HCT116 (cell line): ENCODE results near the gene ACSF2. TPM values are rescaled to one million over a fixed set of nuclear protein-coding genes. Genes with fewer than 3 reads are reported as not detected.

ENCODE experiments used
- ATAC-seq: fragments of 200-7000 bp; cut with Tn5 transposase; 2 replicates; pipeline ENCODE4 v1.9.1; 2020; ENCODE audit warnings: mild to moderate bottlenecking, moderate library complexity
- BruUV-seq: library from RNA; stranded (reverse); fragments of 400-500 nt; replicated peaks from 2 replicates; lab custom pipeline; 2021; lab: Mats Ljungman, UMichigan
- CTCF ChIA-PET: fragments of 300-600 bp; sonication (Branson Sonifier 250); formaldehyde crosslinking; loops from one replicate; lab custom pipeline; 2021; ENCODE audit warnings: antibody characterized with exemption; lab: Charles Lee
- POLR2A ChIA-PET: fragments of 300-600, 350-600 bp; sonication (Branson Sonifier 250); formaldehyde crosslinking; loops from one replicate; lab custom pipeline; 2021; ENCODE audit warnings: antibody characterized with exemption; lab: Charles Lee
- RAD21 ChIA-PET, 2 experiments: fragments of 300-600 bp; sonication (Branson Sonifier 250); formaldehyde crosslinking; loops; one replicate each; lab custom pipeline; 2023; ENCODE audit warnings: low total read pairs in 2 of 2; ENCODE audit not compliant: uncharacterized antibody in 2 of 2, unreplicated experiment in 2 of 2, low non-redundant PET in 1 of 2; lab: Charles Lee
- DNase-seq: peaks from one replicate; pipeline ENCODE4 v3.0.0-alpha.2; 2010; ENCODE audit warnings: low read depth, low spot score
- H2AFZ ChIP-seq: fragments of 200-600 bp; shearing (Covaris generic), sonication (generic); 2 replicates; pipeline ENCODE4 v1.6.1; 2017; ENCODE audit warnings: low read depth, mixed run types, mixed read lengths, antibody characterized with exemption, low read length; ENCODE audit not compliant: poor library complexity, severe bottlenecking
- H3K27ac ChIP-seq: 2 replicates; pipeline ENCODE4 v1.5.1; 2012; ENCODE audit warnings: low read depth, low read length
- H3K27me3 ChIP-seq: fragments of 200-600 bp; sonication (generic); 2 replicates; pipeline ENCODE4 v1.6.1; 2016; ENCODE audit warnings: mixed run types, low read length, mixed read lengths; ENCODE audit not compliant: insufficient read depth
- H3K36me3 ChIP-seq, 2 experiments: fragments of 200-500 bp in 1 of 2; fragments of 200-600 bp in 1 of 2; sonication (Bioruptor generic) in 1 of 2; sonication (generic) in 1 of 2; 2 replicates each; pipeline versions ENCODE4 v1.5.1 to v1.6.1; 2014 to 2016; ENCODE audit warnings: low read length in 2 of 2, inconsistent platforms in 1 of 2, mixed read lengths in 1 of 2, mixed run types in 1 of 2; ENCODE audit not compliant: insufficient read depth in 2 of 2, control insufficient read depth in 1 of 2
- H3K4me1 ChIP-seq, 2 experiments: fragments of 200-600 bp in 1 of 2; sonication (generic) in 1 of 2; 2 replicates each; pipeline versions ENCODE4 v1.5.1 to v1.6.1; 2012 to 2017; ENCODE audit warnings: low read length in 2 of 2, inconsistent platforms in 1 of 2, mild to moderate bottlenecking in 1 of 2, mixed read lengths in 1 of 2, mixed run types in 1 of 2, moderate library complexity in 1 of 2; ENCODE audit not compliant: insufficient read depth in 2 of 2, control insufficient read depth in 1 of 2
- H3K4me2 ChIP-seq: fragments of 200-600 bp; sonication (generic); 2 replicates; pipeline ENCODE4 v1.6.1; 2017; ENCODE audit warnings: mixed run types, low read length, mixed read lengths
- H3K4me3 ChIP-seq, 2 experiments: fragments of 200-600 bp in 1 of 2; sonication (generic) in 1 of 2; replicated peaks in 1 of 2; 2 replicates each; pipeline ENCODE4 v1.5.1; 2011 to 2016; ENCODE audit warnings: low read length in 2 of 2, control low read depth in 1 of 2, low read depth in 1 of 2, mild to moderate bottlenecking in 1 of 2, mixed read lengths in 1 of 2, mixed run types in 1 of 2
- H3K79me2 ChIP-seq: fragments of 200-600 bp; sonication (generic); 2 replicates; pipeline ENCODE4 v1.6.1; 2017; ENCODE audit warnings: mild to moderate bottlenecking, mixed run types, low read length, moderate library complexity, mixed read lengths; ENCODE audit not compliant: insufficient read depth
- H3K9ac ChIP-seq: fragments of 200-600 bp; sonication (generic); 2 replicates; pipeline ENCODE4 v1.6.1; 2016; ENCODE audit warnings: low read length, mixed read lengths
- H3K9me2 ChIP-seq: fragments of 200-600 bp; sonication (generic), shearing (Covaris generic); 2 replicates; pipeline ENCODE4 v1.6.1; 2017; ENCODE audit warnings: mixed run types, mild to moderate bottlenecking, moderate library complexity; ENCODE audit not compliant: insufficient read depth
- H3K9me3 ChIP-seq, 2 experiments: fragments of 200-500 bp in 1 of 2; fragments of 200-600 bp in 1 of 2; sonication (Bioruptor generic) in 1 of 2; sonication (generic) in 1 of 2; 2 replicates each; pipeline ENCODE4 v1.6.1; 2014 to 2017; ENCODE audit warnings: low read length in 2 of 2, mixed read lengths in 2 of 2, inconsistent platforms in 1 of 2, low read depth in 1 of 2, mild to moderate bottlenecking in 1 of 2, mixed run types in 1 of 2, moderate library complexity in 1 of 2; ENCODE audit not compliant: control insufficient read depth in 1 of 2, insufficient read depth in 1 of 2
- H4K20me1 ChIP-seq: fragments of 200-600 bp; sonication (generic), shearing (Covaris generic); 2 replicates; pipeline ENCODE4 v1.6.1; 2017; ENCODE audit warnings: mixed run types, mild to moderate bottlenecking, moderate library complexity; ENCODE audit not compliant: insufficient read depth
- CEBPB ChIP-seq: IDR thresholded peaks from 2 replicates; pipeline ENCODE4 v1.6.1; 2012; ENCODE audit warnings: low read depth
- TCF7L2 ChIP-seq: IDR thresholded peaks from 2 replicates; pipeline ENCODE4 v1.7.0; 2011; ENCODE audit warnings: borderline replicate concordance, inconsistent platforms; ENCODE audit not compliant: insufficient read depth, insufficient read length; ENCODE audit errors: extremely low read depth
- ZFX ChIP-seq: fragments of 450-650 bp; IDR thresholded peaks from 2 replicates; pipeline ENCODE4 v1.6.1; 2017
- intact Hi-C: fragments of 100-400 bp; cut with micrococcal nuclease; formaldehyde crosslinking; loops from 2 replicates; pipeline ENCODE4 v1.10.0; 2022
- total RNA-seq: library from RNA; stranded (reverse); gene quantifications from one replicate; pipeline ENCODE4 v1.2.1, GENCODE V29; 2021; ENCODE audit not compliant: unreplicated experiment
- TF ChIP-seq, protein P1 (sequence below): IDR thresholded peaks from 2 replicates; pipeline ENCODE4 v1.6.1; 2011; ENCODE audit warnings: mild to moderate bottlenecking, low read length, moderate library complexity; ENCODE audit not compliant: insufficient replicate concordance; ENCODE audit errors: extremely low read depth
- TF ChIP-seq, protein P2 (sequence below), 3 experiments: fragments of 200-600 bp in 1 of 3; sonication (generic) in 1 of 3; IDR thresholded peaks in 2 of 3; conservative IDR thresholded peaks in 1 of 3; 2 replicates each; pipeline ENCODE4 v1.5.1; 2012 to 2017; ENCODE audit warnings: low read depth in 2 of 3, low read length in 2 of 3, antibody characterized with exemption in 1 of 3, borderline replicate concordance in 1 of 3, control low read depth in 1 of 3, mild to moderate bottlenecking in 1 of 3, mixed read lengths in 1 of 3, mixed run types in 1 of 3, moderate library complexity in 1 of 3; ENCODE audit not compliant: insufficient read depth in 1 of 3

Gene ACSF2
- total RNA-seq, 1 experiment from 2014 or later = 52.4 TPM

DNA sequence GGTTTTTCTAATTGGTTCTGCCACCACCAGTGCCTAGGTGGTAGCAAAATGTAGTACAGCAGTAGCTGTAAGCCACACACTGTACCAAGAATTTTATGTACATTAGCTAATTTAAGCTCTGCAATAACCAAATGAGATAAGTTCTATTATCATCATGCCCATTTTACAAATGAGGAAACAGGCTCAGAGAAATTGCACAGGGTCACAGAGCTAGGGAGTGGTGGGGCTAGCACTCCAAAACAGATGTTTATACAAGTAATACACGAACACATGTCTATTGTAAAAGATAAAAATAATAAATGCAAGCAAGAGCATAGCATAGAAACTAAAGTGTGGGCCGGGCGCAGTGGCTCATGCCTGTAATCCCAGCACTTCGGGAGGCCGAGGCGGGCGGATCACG is 66.2 kb downstream of the ACSF2 start:
- H3K4me3 ChIP-seq = no peak overlapping the region
- ChIA-PET RAD21 (no interaction called here), POLR2A (no interaction called here), CTCF (interaction anchor here (0.6 to 2.5 kb wide), 2 partner anchors 9 to 131 kb away, joined by 3 to 7 read pairs; no protein-coding TSS in a partner anchor)
- H3K27me3 ChIP-seq = no peaks in the 10 kb centered on the region
- no peak overlapping the region for H2AFZ ChIP-seq
- H3K4me2 ChIP-seq = no peak overlapping the region
- TF ChIP-seq ZFX = no peak
- TF ChIP-seq TCF7L2 = no peak
- no peak for TF ChIP-seq CEBPB
- TF ChIP-seq, protein P1, sequence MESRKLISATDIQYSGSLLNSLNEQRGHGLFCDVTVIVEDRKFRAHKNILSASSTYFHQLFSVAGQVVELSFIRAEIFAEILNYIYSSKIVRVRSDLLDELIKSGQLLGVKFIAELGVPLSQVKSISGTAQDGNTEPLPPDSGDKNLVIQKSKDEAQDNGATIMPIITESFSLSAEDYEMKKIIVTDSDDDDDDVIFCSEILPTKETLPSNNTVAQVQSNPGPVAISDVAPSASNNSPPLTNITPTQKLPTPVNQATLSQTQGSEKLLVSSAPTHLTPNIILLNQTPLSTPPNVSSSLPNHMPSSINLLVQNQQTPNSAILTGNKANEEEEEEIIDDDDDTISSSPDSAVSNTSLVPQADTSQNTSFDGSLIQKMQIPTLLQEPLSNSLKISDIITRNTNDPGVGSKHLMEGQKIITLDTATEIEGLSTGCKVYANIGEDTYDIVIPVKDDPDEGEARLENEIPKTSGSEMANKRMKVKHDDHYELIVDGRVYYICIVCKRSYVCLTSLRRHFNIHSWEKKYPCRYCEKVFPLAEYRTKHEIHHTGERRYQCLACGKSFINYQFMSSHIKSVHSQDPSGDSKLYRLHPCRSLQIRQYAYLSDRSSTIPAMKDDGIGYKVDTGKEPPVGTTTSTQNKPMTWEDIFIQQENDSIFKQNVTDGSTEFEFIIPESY = no peak
- TF ChIP-seq, protein P2, sequence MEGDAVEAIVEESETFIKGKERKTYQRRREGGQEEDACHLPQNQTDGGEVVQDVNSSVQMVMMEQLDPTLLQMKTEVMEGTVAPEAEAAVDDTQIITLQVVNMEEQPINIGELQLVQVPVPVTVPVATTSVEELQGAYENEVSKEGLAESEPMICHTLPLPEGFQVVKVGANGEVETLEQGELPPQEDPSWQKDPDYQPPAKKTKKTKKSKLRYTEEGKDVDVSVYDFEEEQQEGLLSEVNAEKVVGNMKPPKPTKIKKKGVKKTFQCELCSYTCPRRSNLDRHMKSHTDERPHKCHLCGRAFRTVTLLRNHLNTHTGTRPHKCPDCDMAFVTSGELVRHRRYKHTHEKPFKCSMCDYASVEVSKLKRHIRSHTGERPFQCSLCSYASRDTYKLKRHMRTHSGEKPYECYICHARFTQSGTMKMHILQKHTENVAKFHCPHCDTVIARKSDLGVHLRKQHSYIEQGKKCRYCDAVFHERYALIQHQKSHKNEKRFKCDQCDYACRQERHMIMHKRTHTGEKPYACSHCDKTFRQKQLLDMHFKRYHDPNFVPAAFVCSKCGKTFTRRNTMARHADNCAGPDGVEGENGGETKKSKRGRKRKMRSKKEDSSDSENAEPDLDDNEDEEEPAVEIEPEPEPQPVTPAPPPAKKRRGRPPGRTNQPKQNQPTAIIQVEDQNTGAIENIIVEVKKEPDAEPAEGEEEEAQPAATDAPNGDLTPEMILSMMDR (IDR thresholded peaks at IDR 0.05 in 2 of 3, conservative IDR thresholded peaks at IDR 0.05 in 1 of 3; ENCODE audit: borderline replicate concordance in 1 of 3, insufficient read depth in 1 of 3, low read depth in 2 of 3, low read length in 2 of 3) = no peak
- no peak for ATAC-seq
- H3K4me1 ChIP-seq = peaks cover 9 to 26% of the 10 kb centered on the region in 2 experiments
- H3K79me2 ChIP-seq = no peaks in the 10 kb centered on the region
- intact Hi-C loops = no loop called here
- no peaks in the 10 kb centered on the region for H3K36me3 ChIP-seq
- no peak for DNase-seq
- H3K9me2 ChIP-seq = no peaks in the 10 kb centered on the region
- H3K9ac ChIP-seq = no peak overlapping the region
- no TSS peak for BruUV-seq
- H4K20me1 ChIP-seq = no peaks in the 10 kb centered on the region
- no peak overlapping the region for H3K27ac ChIP-seq
- no peaks in the 10 kb centered on the region for H3K9me3 ChIP-seq
